ENCODE measurements around the gene RASSF8. TPM values are rescaled to one million over a fixed set of nuclear protein-coding genes. Genes with fewer than 3 reads are reported as not detected.

RASSF8 gene
- total and polyA plus RNA-seq, 9 of the 15 experiments (the other 6 are each of a cell fraction or from before 2014, with no cell fraction given) = 0.01 to 0.36 (median 0.12) TPM; not detected in 1

- H3K36me3 ChIP-seq (ENCODE audit: control insufficient read depth, insufficient read depth, low read length) = no peaks in the 10 kb centered on the region
- H3K4me1 ChIP-seq (replicated peaks in 1 of 2; ENCODE audit: control insufficient read depth in 2 of 2, insufficient read depth in 2 of 2, low read length in 2 of 2) = no peaks in the 10 kb centered on the region
- no peaks in the 10 kb centered on the region for H3K9me1 ChIP-seq (ENCODE audit: control insufficient read depth, insufficient read depth, low read length)
- in situ Hi-C loops (cut with MboI) = no loop called here
- no peak overlapping the region for H3K4me3 ChIP-seq
- H3K27me3 ChIP-seq (ENCODE audit: control insufficient read depth in 2 of 2, insufficient read depth in 2 of 2, low read length in 2 of 2) = no peaks in the 10 kb centered on the region
- H2AFZ ChIP-seq (ENCODE audit: low read depth, low read length) = no peak overlapping the region
- BruUV-seq (replicated peaks) = no TSS peak
- ATAC-seq = no peak
- CTCF ChIA-PET (ENCODE audit: low intra/inter-chr PET ratio) = no interaction called here
- POLR2A ChIA-PET = no interaction called here
- 0 out of 2 replicates have a peak, but pooled peaks have one; percentile 9 for TF ChIP-seq MAFG (tag; conservative IDR thresholded peaks at IDR 0.05)
- peak; percentile 26; the same call in 1 of the 2 replicates for TF ChIP-seq ZNF316 (IDR thresholded peaks at IDR 0.05)
- no peak for TF ChIP-seq CAMTA2 (CRISPR knock-in tag; conservative IDR thresholded peaks at IDR 0.05)
- intact Hi-C loops (cut with micrococcal nuclease) = no loop called here
- no peaks in the 10 kb centered on the region for H3K79me2 ChIP-seq (ENCODE audit: control insufficient read depth, insufficient read depth, low read length)
- H3K4me2 ChIP-seq (ENCODE audit: insufficient read depth, low read length) = no peak overlapping the region
- no peaks in the 10 kb centered on the region for H4K20me1 ChIP-seq (replicated peaks; ENCODE audit: control insufficient read depth, insufficient read depth, low read length)
- DNase-seq (ENCODE audit: extremely low read depth in 1 of 4, low spot score in 3 of 4) = no peak
- H3K9me3 ChIP-seq (replicated peaks; ENCODE audit: control insufficient read depth, insufficient read depth, low read depth, low read length) = no peaks in the 10 kb centered on the region
- 0% methylated on average over 2 of the region's 2 CpGs for whole genome bisulfite sequencing (ENCODE audit: insufficient coverage, low coverage, missing lambda C conversion rate)
- no peak for FAIRE-seq
- H3K27ac ChIP-seq (ENCODE audit: extremely low read depth, low read depth, low read length) = no peak overlapping the region
- H3K9ac ChIP-seq (ENCODE audit: insufficient read depth in 1 of 2, low read depth in 2 of 2, low read length in 2 of 2) = no peak overlapping the region
These were observed 32.0 kb downstream of the RASSF8 start for GRCh38 chr12:25990495-25990894.

GRCh38 chr12:25992026-25992782 is 33.7 kb downstream of the RASSF8 start:
- in situ Hi-C loops (cut with MboI) = no loop called here
- POLR2A ChIA-PET = no interaction called here
- H3K36me3 ChIP-seq (ENCODE audit: control insufficient read depth, insufficient read depth, low read length) = no peaks in the 10 kb centered on the region
- H4K20me1 ChIP-seq (replicated peaks; ENCODE audit: control insufficient read depth, insufficient read depth, low read length) = no peaks in the 10 kb centered on the region
- no peaks in the 10 kb centered on the region for H3K9me1 ChIP-seq (ENCODE audit: control insufficient read depth, insufficient read depth, low read length)
- ATAC-seq (no peak), FAIRE-seq (no peak), DNase-seq (ENCODE audit: extremely low read depth in 1 of 4, low spot score in 3 of 4) (no peak)
- no TSS peak for BruUV-seq (replicated peaks)
- intact Hi-C loops (cut with micrococcal nuclease) = no loop called here
- no peak overlapping the region for H3K4me3 ChIP-seq
- H3K27me3 ChIP-seq (ENCODE audit: control insufficient read depth in 2 of 2, insufficient read depth in 2 of 2, low read length in 2 of 2) = no peaks in the 10 kb centered on the region
- no peak overlapping the region for H3K27ac ChIP-seq (ENCODE audit: extremely low read depth, low read depth, low read length)
- CTCF ChIA-PET (ENCODE audit: low intra/inter-chr PET ratio) = no interaction called here
- H3K9me3 ChIP-seq (replicated peaks; ENCODE audit: control insufficient read depth, insufficient read depth, low read depth, low read length) = no peaks in the 10 kb centered on the region
- H3K4me2 ChIP-seq (ENCODE audit: insufficient read depth, low read length) = no peak overlapping the region
- 1% methylated on average over 4 of the region's 4 CpGs for WGBS (ENCODE audit: insufficient coverage, low coverage, missing lambda C conversion rate)
- no peak overlapping the region for H3K9ac ChIP-seq (ENCODE audit: insufficient read depth in 1 of 2, low read depth in 2 of 2, low read length in 2 of 2)
- H3K79me2 ChIP-seq (ENCODE audit: control insufficient read depth, insufficient read depth, low read length) = no peaks in the 10 kb centered on the region
- H2AFZ ChIP-seq (ENCODE audit: low read depth, low read length) = no peak overlapping the region
- H3K4me1 ChIP-seq (replicated peaks in 1 of 2; ENCODE audit: control insufficient read depth in 2 of 2, insufficient read depth in 2 of 2, low read length in 2 of 2) = no peaks in the 10 kb centered on the region
- TF ChIP-seq ZNF3 (CRISPR knock-in tag; IDR thresholded peaks at IDR 0.05) (no peak), NFIC (IDR thresholded peaks at IDR 0.05) (no peak), ZNF76 (CRISPR knock-in tag; IDR thresholded peaks at IDR 0.05; ENCODE audit: borderline replicate concordance) (no peak), USF1 (CRISPR knock-in tag; IDR thresholded peaks at IDR 0.05) (no peak), CTCF (IDR thresholded peaks at IDR 0.05 in 2 of 3, conservative IDR thresholded peaks at IDR 0.05 in 1 of 3; ENCODE audit: insufficient read depth in 2 of 3, low read depth in 1 of 3, low read length in 3 of 3) (no peak), SMARCB1 (IDR thresholded peaks at IDR 0.05; ENCODE audit: insufficient read length, low read depth) (no peak), YBX1 (IDR thresholded peaks at IDR 0.05) (no peak), MAFK (IDR thresholded peaks at IDR 0.05; ENCODE audit: low read length) (no peak), HLTF (IDR thresholded peaks at IDR 0.05) (no peak), CHD1 (IDR thresholded peaks at IDR 0.05; ENCODE audit: low read length) (no peak), SP2 (IDR thresholded peaks at IDR 0.05; ENCODE audit: extremely low read depth, low read depth, low read length, poor library complexity, severe bottlenecking) (no peak), SMC3 (conservative IDR thresholded peaks at IDR 0.05; ENCODE audit: insufficient read depth, low read depth, low read length) (no peak)
